ENCODE data around the gene RALGPS2. TPM values are rescaled to one million over a fixed set of nuclear protein-coding genes. Genes with fewer than 3 reads are reported as not detected.

The RALGPS2 gene
- total and polyA plus RNA-seq, 7 donors = 6.6 to 24.3 (median 14.3) TPM

- Histone ChIP-seq H3K27me3 (no peaks in the 10 kb centered on the region), H3K4me3 (no peak overlapping the region), H3K36me3 (no peaks in the 10 kb centered on the region), H3K9me3 (no peaks in the 10 kb centered on the region), H3K27ac (peak overlapping the region in 2 of 4 donors; percentile 5 to 29), H3K4me1 (peaks cover 0 to 59% (median 48%) of the 10 kb centered on the region in 4 donors)
- no peak for DNase-seq
- intact Hi-C loops (cut with DNase I) = no loop called here
- TF ChIP-seq POLR2A (IDR thresholded peaks at IDR 0.05) = no peak
- WGBS, 2 donors = 74 to 84% methylated on average over 15 of the region's 15 CpGs
Measured at GRCh38 chr1:178942285-178943198, 217.5 kb downstream of the RALGPS2 start.

GRCh38 chr1:178944729-178945128 is 219.7 kb downstream of the RALGPS2 start:
- H3K36me3 ChIP-seq = no peaks in the 10 kb centered on the region
- H3K4me1 ChIP-seq = peaks cover 0 to 37% (median 26%) of the 10 kb centered on the region in 4 donors
- H3K4me3 ChIP-seq = no peak overlapping the region
- H3K27me3 ChIP-seq = no peaks in the 10 kb centered on the region
- TF ChIP-seq EP300 (IDR thresholded peaks at IDR 0.05) (no peak), POLR2AphosphoS5 (IDR thresholded peaks at IDR 0.05) (no peak), POLR2A (IDR thresholded peaks at IDR 0.05) (no peak)
- TF ChIP-seq, protein P1, sequence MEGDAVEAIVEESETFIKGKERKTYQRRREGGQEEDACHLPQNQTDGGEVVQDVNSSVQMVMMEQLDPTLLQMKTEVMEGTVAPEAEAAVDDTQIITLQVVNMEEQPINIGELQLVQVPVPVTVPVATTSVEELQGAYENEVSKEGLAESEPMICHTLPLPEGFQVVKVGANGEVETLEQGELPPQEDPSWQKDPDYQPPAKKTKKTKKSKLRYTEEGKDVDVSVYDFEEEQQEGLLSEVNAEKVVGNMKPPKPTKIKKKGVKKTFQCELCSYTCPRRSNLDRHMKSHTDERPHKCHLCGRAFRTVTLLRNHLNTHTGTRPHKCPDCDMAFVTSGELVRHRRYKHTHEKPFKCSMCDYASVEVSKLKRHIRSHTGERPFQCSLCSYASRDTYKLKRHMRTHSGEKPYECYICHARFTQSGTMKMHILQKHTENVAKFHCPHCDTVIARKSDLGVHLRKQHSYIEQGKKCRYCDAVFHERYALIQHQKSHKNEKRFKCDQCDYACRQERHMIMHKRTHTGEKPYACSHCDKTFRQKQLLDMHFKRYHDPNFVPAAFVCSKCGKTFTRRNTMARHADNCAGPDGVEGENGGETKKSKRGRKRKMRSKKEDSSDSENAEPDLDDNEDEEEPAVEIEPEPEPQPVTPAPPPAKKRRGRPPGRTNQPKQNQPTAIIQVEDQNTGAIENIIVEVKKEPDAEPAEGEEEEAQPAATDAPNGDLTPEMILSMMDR (IDR thresholded peaks at IDR 0.05) = no peak
- no peak overlapping the region for H3K27ac ChIP-seq
- 93 to 97% methylated on average over 8 of the region's 8 CpGs for WGBS, 2 donors
- H3K9me3 ChIP-seq = no peaks in the 10 kb centered on the region
- no peak for DNase-seq
- intact Hi-C loops (cut with DNase I) = no loop called here

DNA sequence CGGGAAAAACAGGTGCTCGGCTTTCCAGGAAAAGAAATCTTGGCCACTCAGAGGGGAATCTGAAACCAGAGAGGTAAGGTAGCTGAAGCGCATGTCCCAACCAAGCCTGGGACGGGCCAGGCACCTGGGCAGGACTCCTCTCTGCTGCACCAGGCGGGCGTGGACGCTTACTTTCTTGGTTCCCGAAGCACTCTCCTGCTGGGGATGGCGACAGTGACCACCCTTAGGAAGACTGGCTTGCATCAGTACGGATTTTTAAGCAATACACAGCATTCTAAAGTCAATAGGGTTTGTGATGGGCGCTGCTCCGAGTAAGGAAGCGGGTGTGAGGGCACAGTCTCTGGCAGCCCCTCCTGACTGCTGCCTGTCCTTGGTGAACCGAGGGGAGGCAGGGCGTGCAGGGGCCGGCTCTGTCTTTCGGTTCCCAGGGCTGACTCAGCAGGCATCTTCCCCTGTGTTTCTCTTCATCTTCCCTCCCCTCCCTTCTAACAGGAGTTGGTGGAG is 220.8 kb downstream of the RALGPS2 start:
- Histone ChIP-seq H3K27me3 (no peaks in the 10 kb centered on the region), H3K27ac (peak overlapping the region in 3 of 4 donors; percentile 39 to 50 (median 49)), H3K36me3 (no peaks in the 10 kb centered on the region), H3K4me1 (peaks cover 0 to 35% (median 22%) of the 10 kb centered on the region in 4 donors), H3K9me3 (no peaks in the 10 kb centered on the region), H3K4me3 (no peak overlapping the region)
- DNase-seq = no peak
- WGBS, 2 donors = 79 to 86% methylated on average over 17 of the region's 17 CpGs
- intact Hi-C loops (cut with DNase I) = no loop called here
- no peak for TF ChIP-seq POLR2AphosphoS5 (IDR thresholded peaks at IDR 0.05)
- TF ChIP-seq EP300 (IDR thresholded peaks at IDR 0.05) = no peak
- TF ChIP-seq POLR2A (IDR thresholded peaks at IDR 0.05) = no peak
- TF ChIP-seq, protein P1 (IDR thresholded peaks at IDR 0.05) = no peak

DNA sequence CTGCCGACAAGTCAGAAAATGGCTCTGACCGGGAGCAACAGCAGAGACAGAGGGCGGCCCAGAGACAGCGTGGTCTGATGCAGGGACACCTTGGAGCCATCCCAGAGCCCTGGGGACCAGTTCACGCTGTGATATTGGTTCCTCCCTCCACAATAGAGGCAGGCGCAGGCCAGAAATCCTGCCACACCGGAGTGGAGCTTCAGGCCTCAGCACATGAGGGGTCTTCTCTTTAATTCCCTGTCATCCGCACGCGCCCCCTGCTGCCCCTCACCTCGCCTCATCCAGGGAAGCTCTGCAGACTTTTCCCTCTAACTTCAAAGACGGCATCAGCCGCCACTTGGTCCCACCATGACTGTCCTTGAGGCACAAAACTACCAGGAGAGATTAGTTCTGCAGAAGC is 221.4 kb downstream of the RALGPS2 start:
- 94 to 95% methylated on average over 13 of the region's 13 CpGs for WGBS, 2 donors
- DNase-seq = no peak
- Histone ChIP-seq H3K4me3 (no peak overlapping the region), H3K27ac (peak overlapping the region in 3 of 4 donors; percentile 39 to 50 (median 49)), H3K36me3 (no peaks in the 10 kb centered on the region), H3K27me3 (no peaks in the 10 kb centered on the region), H3K9me3 (no peaks in the 10 kb centered on the region), H3K4me1 (peaks cover 0 to 35% (median 27%) of the 10 kb centered on the region in 4 donors)
- no peak for TF ChIP-seq POLR2A (IDR thresholded peaks at IDR 0.05)
- TF ChIP-seq, protein P1 (IDR thresholded peaks at IDR 0.05) = no peak
- no peak for TF ChIP-seq POLR2AphosphoS5 (IDR thresholded peaks at IDR 0.05)
- TF ChIP-seq EP300 (IDR thresholded peaks at IDR 0.05) = no peak
- intact Hi-C loops (cut with DNase I) = no loop called here

Measured in sigmoid colon (tissue), 7 donors.